Activated naive CD8-positive, alpha-beta T cell treated with anti-CD3 and anti-CD28 coated beads, Interleukin-2, amount 10 ng/mL, durations not matched to agents 7 days and 5 days (primary cell): ENCODE results near the gene LSAMP. TPM values are rescaled to one million over a fixed set of nuclear protein-coding genes. Genes with fewer than 3 reads are reported as not detected.
"Not testable (repeated sequence)": the region's sequence is repeated elsewhere in the genome, so short reads cannot be mapped to it uniquely, and the experiment has no call there.

Experiments used
- ATAC-seq: fragments of 150-1000 bp; cut with Tn5 transposase; one replicate; pipeline ENCODE4 v1.10.0; 2021; ENCODE audit warnings: low read depth, moderate library complexity
- POLR2A ChIA-PET: fragments of 350-600 bp; sonication (Branson Sonifier 250); formaldehyde crosslinking; loops from one replicate; lab custom pipeline; 2021; ENCODE audit warnings: antibody characterized with exemption; lab: Charles Lee
- DNase-seq: peaks from one replicate; pipeline ENCODE4 v3.0.0; 2021
- H3K27ac Mint-ChIP-seq: one replicate; pipeline ENCODE4 v1.8.0; 2022; ENCODE audit warnings: mild to moderate bottlenecking, mixed read lengths
- H3K27me3 Mint-ChIP-seq: one replicate; pipeline ENCODE4 v1.8.0; 2022; ENCODE audit warnings: mild to moderate bottlenecking, moderate library complexity, mixed read lengths
- H3K36me3 Mint-ChIP-seq: one replicate; pipeline ENCODE4 v1.8.0; 2021; ENCODE audit warnings: mild to moderate bottlenecking, mixed read lengths
- H3K4me1 Mint-ChIP-seq: one replicate; pipeline ENCODE4 v1.8.0; 2021; ENCODE audit warnings: mixed read lengths
- H3K4me3 Mint-ChIP-seq: one replicate; pipeline ENCODE4 v1.8.0; 2022; ENCODE audit warnings: mild to moderate bottlenecking, moderate library complexity, mixed read lengths
- H3K9me3 Mint-ChIP-seq: one replicate; pipeline ENCODE4 v1.8.0; 2021; ENCODE audit warnings: mixed read lengths
- total RNA-seq, 2 experiments: library from RNA; stranded (reverse); gene quantifications; one replicate each; pipeline ENCODE4 v1.2.3, GENCODE V29; 2021

The LSAMP gene
- total RNA-seq, 2 experiments from 2014 or later, result not detected

DNA sequence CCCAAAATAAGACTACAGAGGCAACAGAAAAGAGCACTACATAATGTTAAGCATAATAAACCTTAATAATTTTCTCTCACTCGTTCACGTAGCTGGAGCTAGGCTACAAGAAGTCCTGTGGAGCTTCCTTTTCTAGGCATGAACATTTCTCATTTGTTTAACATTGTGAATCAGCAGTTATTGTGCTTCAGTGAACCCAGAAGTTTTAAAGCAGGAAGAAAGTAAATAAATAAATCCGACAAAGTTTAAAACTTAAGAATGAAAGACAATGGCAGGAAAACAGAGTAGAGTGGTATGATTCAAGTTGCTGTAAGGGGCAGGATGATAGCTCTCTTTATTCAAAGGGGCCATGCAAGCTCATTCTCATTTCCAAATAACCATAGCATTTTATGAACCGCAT lies 191.8 kb downstream of the LSAMP start:
- POLR2A ChIA-PET, result no interaction called here
- no peak overlapping the region for H3K4me3 Mint-ChIP-seq
- ATAC-seq (no peak), DNase-seq (no peak)
- no peaks in the 10 kb centered on the region for H3K27me3 Mint-ChIP-seq
- H3K4me1 Mint-ChIP-seq, result no peaks in the 10 kb centered on the region
- H3K27ac Mint-ChIP-seq, result no peak overlapping the region
- H3K9me3 Mint-ChIP-seq, result no peaks in the 10 kb centered on the region
- H3K36me3 Mint-ChIP-seq, result no peaks in the 10 kb centered on the region

DNA sequence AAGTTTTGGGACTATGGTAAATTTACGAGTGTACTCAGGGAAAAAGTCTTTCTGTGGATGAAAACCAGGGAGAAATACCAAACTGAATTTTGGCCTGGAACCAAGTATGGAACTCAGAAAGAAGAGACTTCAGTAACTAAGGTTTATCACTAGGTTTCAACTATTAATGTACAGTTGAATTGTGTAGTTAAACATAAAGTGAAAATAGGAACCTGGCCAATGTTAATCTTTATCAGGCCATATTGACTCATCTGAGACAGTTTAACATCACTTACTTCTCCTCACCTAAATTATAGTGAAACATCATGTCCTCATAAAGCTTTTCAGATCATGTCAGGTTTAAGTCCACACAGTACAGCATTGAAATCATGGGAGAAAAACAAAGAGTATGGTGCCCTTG lies 197.7 kb downstream of the LSAMP start:
- ATAC-seq (no peak), DNase-seq (no peak)
- Mint-ChIP-seq H3K4me3 (no peak overlapping the region), H3K9me3 (no peaks in the 10 kb centered on the region), H3K27ac (no peak overlapping the region), H3K36me3 (no peaks in the 10 kb centered on the region), H3K27me3 (no peaks in the 10 kb centered on the region), H3K4me1 (no peaks in the 10 kb centered on the region)
- POLR2A ChIA-PET, result no interaction called here

DNA sequence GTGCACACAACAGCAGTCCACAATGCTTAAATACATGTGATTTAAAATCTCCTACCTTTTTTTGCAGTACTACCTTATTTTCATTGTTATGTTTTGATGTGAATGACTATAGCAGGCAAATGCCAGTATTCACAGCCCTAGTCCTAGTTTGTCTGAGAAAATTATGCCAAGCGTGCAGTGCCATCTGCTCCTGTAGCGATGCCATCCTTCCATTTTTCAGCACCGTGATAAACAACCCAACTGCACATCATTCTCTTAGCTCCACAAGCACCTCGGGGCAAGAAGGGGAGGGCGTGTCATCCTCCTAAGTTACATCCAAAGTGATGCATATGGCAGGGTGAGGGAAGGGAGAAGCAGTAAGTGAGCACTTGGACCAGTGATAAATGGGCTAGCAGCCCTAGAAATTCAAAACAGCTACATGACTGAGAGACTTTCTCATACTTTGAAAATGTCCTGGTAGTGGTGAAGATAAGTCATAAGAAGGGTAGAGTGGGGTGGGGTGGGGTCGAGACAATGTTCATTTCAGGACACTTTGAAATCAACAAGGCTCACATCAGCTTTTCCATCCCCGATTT lies 198.8 kb downstream of the LSAMP start:
- Mint-ChIP-seq H3K9me3 (no peaks in the 10 kb centered on the region), H3K4me1 (no peaks in the 10 kb centered on the region), H3K27me3 (no peaks in the 10 kb centered on the region), H3K4me3 (no peak overlapping the region), H3K36me3 (no peaks in the 10 kb centered on the region), H3K27ac (no peak overlapping the region)
- POLR2A ChIA-PET, result no interaction called here
- no peak for ATAC-seq
- no peak for DNase-seq

GRCh38 chr3:116242825-116243224 lies 202.5 kb downstream of the LSAMP start:
- Mint-ChIP-seq H3K9me3 (no peaks in the 10 kb centered on the region), H3K36me3 (no peaks in the 10 kb centered on the region), H3K27me3 (no peaks in the 10 kb centered on the region), H3K4me3 (no peak overlapping the region), H3K4me1 (no peaks in the 10 kb centered on the region), H3K27ac (no peak overlapping the region)
- ATAC-seq (no peak), DNase-seq (no peak)
- POLR2A ChIA-PET, result no interaction called here

DNA sequence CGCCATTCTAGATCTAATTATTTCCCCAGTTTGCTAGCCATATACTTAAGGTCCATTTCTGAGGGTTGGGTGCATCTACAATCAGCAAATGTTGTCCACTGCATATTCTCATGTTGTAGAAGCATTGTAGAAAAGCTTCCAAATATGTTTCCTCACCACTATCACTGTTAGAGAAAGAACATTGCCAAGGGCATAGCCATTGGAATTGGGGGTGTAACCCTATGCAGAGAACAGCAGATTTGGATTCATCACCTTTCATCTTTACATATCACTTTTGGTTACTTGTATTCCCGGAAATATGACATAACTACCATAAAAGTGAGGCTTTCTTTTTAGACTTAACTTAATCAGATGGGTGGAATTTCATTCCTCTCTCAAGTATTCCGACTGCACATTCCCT lies 203.6 kb downstream of the LSAMP start:
- H3K4me3 Mint-ChIP-seq, result no peak overlapping the region

GRCh38 chr3:116240261-116240660 lies 205.0 kb downstream of the LSAMP start:
- no peak overlapping the region for H3K27ac Mint-ChIP-seq
- POLR2A ChIA-PET, result no interaction called here
- H3K4me1 Mint-ChIP-seq, result no peaks in the 10 kb centered on the region
- ATAC-seq, result no peak
- no peaks in the 10 kb centered on the region for H3K36me3 Mint-ChIP-seq
- H3K27me3 Mint-ChIP-seq, result no peaks in the 10 kb centered on the region
- no peak overlapping the region for H3K4me3 Mint-ChIP-seq
- no peaks in the 10 kb centered on the region for H3K9me3 Mint-ChIP-seq
- DNase-seq, result no peak

More for the DNA sequence above, 203.6 kb downstream of the LSAMP start:
- Mint-ChIP-seq H3K4me1 (no peaks in the 10 kb centered on the region), H3K27ac (no peak overlapping the region), H3K36me3 (no peaks in the 10 kb centered on the region), H3K27me3 (no peaks in the 10 kb centered on the region), H3K9me3 (no peaks in the 10 kb centered on the region)
- no peak for ATAC-seq
- DNase-seq, result no peak
- POLR2A ChIA-PET, result no interaction called here

GRCh38 chr3:116238846-116239565 lies 206.3 kb downstream of the LSAMP start:
- no peak for ATAC-seq
- DNase-seq, result no peak
- no peak overlapping the region for H3K4me3 Mint-ChIP-seq
- no peaks in the 10 kb centered on the region for H3K27me3 Mint-ChIP-seq
- H3K4me1 Mint-ChIP-seq, result no peaks in the 10 kb centered on the region
- H3K9me3 Mint-ChIP-seq, result no peaks in the 10 kb centered on the region
- H3K36me3 Mint-ChIP-seq, result no peaks in the 10 kb centered on the region
- H3K27ac Mint-ChIP-seq, result no peak overlapping the region
- POLR2A ChIA-PET, result no interaction called here

- POLR2A ChIA-PET, result interaction anchor here (0.7 kb wide), 1 partner anchor 697 kb away, joined by 5 read pairs; no protein-coding TSS in a partner anchor
- H3K9me3 Mint-ChIP-seq, result no peaks in the 10 kb centered on the region
- H3K4me3 Mint-ChIP-seq, result no peak overlapping the region
- H3K27ac Mint-ChIP-seq, result no peak overlapping the region
- H3K4me1 Mint-ChIP-seq, result no peaks in the 10 kb centered on the region
- H3K27me3 Mint-ChIP-seq, result no peaks in the 10 kb centered on the region
- DNase-seq, result no peak
- no peak for ATAC-seq
- H3K36me3 Mint-ChIP-seq, result no peaks in the 10 kb centered on the region
Observed at GRCh38 chr3:116233711-116234357, 211.5 kb downstream of the LSAMP start.

DNA sequence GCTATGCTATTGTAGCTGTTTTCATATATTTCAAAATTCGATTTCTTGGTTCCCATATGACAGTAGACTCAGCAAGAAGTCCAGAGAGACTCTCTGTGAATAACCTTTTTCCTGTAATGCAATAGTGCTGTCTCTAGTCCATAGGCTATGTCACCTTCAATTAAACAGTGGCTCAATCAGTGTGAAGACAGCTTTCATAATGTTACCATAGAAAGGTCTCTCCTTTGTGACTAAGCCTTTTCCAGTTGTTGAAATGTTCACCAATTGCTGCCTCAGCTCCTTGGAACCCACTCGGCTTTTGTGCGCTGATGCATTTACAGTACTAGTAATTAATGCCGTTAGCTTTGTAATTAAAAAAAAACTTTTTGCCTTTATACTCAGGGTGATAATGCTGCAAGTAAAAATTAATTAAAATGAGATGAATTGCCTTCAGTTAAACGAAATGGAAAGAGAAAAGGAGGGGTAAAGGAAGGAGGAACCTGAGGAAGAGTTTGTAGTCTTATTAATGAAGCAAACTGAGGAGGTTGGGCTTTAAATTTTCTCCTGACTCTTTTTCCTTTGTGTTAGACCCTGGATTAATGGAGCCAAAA lies 214.8 kb downstream of the LSAMP start:
- H3K27me3 Mint-ChIP-seq, result no peaks in the 10 kb centered on the region
- no peaks in the 10 kb centered on the region for H3K36me3 Mint-ChIP-seq
- no peaks in the 10 kb centered on the region for H3K9me3 Mint-ChIP-seq
- H3K27ac Mint-ChIP-seq, result no peak overlapping the region
- DNase-seq (no peak), ATAC-seq (no peak)
- no peaks in the 10 kb centered on the region for H3K4me1 Mint-ChIP-seq
- H3K4me3 Mint-ChIP-seq, result no peak overlapping the region
- POLR2A ChIA-PET, result no interaction called here

GRCh38 chr3:116226266-116226665 lies 219.0 kb downstream of the LSAMP start:
- no peaks in the 10 kb centered on the region for H3K4me1 Mint-ChIP-seq
- DNase-seq, result no peak
- no peaks in the 10 kb centered on the region for H3K27me3 Mint-ChIP-seq
- H3K36me3 Mint-ChIP-seq, result no peaks in the 10 kb centered on the region
- no peak overlapping the region for H3K4me3 Mint-ChIP-seq
- no peak for ATAC-seq
- POLR2A ChIA-PET, result interaction anchor here (0.7 kb wide), 1 partner anchor 501 kb away, joined by 3 read pairs; no protein-coding TSS in a partner anchor
- peaks cover 3% of the 10 kb centered on the region for H3K9me3 Mint-ChIP-seq
- no peak overlapping the region for H3K27ac Mint-ChIP-seq

DNA sequence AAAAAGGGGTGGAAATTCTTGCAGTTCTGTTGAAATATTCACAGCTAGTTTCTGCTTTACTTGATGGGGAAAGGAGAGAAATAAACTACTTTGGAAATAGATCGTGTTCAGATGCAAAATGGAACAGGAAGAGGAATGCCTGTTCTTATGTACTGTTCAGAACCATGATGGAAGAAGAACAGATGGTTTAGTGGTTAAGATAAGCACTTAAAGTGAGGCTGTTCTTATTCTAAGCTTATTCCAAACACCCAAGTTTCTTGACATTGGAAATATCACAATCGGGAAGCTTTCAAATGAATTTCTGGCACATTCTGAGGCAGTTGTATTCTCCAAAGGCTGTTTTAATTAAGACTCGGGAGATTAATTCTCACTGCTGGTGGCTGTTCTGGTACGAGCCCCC lies 228.5 kb downstream of the LSAMP start:
- POLR2A ChIA-PET, result no interaction called here
- H3K36me3 Mint-ChIP-seq, result no peaks in the 10 kb centered on the region
- DNase-seq (no peak), ATAC-seq (no peak)
- H3K27ac Mint-ChIP-seq, result no peak overlapping the region
- H3K9me3 Mint-ChIP-seq, result peaks cover under 1% of the 10 kb centered on the region
- H3K27me3 Mint-ChIP-seq, result no peaks in the 10 kb centered on the region
- no peaks in the 10 kb centered on the region for H3K4me1 Mint-ChIP-seq
- no peak overlapping the region for H3K4me3 Mint-ChIP-seq

DNA sequence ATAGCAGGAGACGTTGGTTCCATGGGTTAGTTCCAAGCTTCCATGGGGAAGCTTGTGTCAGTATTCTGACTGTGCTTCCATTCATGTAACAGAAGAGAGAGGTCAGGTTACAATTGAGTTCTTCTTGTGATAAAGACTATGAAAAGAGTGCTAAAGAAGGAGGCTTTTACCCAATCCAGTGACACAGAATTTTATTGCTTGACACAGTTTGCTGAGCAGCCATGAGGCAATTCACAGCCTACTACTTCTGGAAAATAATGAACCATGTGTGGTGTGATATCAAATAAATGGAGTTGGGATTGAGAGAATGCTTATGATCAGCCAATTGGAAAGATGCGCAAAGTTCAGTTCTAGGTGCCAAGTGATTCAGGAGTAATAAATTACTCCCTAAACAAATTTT lies 233.4 kb downstream of the LSAMP start:
- no peak for ATAC-seq
- H3K4me1 Mint-ChIP-seq, result no peaks in the 10 kb centered on the region
- no peak overlapping the region for H3K4me3 Mint-ChIP-seq
- H3K9me3 Mint-ChIP-seq, result peaks cover 2% of the 10 kb centered on the region
- no peaks in the 10 kb centered on the region for H3K27me3 Mint-ChIP-seq
- H3K27ac Mint-ChIP-seq, result no peak overlapping the region
- POLR2A ChIA-PET, result no interaction called here
- DNase-seq, result no peak
- no peaks in the 10 kb centered on the region for H3K36me3 Mint-ChIP-seq

- ATAC-seq, POLR2A ChIA-PET, H3K4me1 Mint-ChIP-seq, H3K9me3 Mint-ChIP-seq, H3K27ac Mint-ChIP-seq, H3K4me3 Mint-ChIP-seq, DNase-seq, H3K27me3 Mint-ChIP-seq, H3K36me3 Mint-ChIP-seq: not testable (repeated sequence)
Observed at GRCh38 chr3:116208830-116209229, 236.5 kb downstream of the LSAMP start.
